ENCODE measurements around the gene TNN.

DNA sequence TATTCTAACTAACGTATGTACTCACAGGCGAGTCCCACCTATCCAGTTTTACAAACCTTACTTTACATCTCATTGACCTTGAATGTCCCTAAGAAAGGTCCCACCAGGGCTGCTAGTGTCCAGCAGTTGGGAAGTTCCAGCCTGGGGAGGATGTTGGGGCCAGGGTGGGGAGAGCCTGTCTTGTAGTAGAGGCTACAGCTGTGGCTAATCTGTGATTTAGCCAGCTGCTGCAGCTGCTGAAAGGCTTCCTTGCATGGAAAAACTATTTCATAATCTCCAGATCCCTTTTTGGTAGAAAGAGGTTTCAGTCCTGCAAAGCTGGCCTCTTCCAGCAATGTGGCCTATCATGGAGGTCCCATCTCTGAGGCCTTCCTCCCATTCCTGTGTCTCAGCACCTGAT lies 23.1 kb downstream of the TNN start:
- TF ChIP-seq, protein P1, sequence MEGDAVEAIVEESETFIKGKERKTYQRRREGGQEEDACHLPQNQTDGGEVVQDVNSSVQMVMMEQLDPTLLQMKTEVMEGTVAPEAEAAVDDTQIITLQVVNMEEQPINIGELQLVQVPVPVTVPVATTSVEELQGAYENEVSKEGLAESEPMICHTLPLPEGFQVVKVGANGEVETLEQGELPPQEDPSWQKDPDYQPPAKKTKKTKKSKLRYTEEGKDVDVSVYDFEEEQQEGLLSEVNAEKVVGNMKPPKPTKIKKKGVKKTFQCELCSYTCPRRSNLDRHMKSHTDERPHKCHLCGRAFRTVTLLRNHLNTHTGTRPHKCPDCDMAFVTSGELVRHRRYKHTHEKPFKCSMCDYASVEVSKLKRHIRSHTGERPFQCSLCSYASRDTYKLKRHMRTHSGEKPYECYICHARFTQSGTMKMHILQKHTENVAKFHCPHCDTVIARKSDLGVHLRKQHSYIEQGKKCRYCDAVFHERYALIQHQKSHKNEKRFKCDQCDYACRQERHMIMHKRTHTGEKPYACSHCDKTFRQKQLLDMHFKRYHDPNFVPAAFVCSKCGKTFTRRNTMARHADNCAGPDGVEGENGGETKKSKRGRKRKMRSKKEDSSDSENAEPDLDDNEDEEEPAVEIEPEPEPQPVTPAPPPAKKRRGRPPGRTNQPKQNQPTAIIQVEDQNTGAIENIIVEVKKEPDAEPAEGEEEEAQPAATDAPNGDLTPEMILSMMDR (conservative IDR thresholded peaks at IDR 0.05; ENCODE audit: low read length) = no peak
- no peak for TF ChIP-seq EZH2phosphoT487 (IDR thresholded peaks at IDR 0.05; ENCODE audit: borderline replicate concordance)
